GM13977 (cell line): Measurements from ENCODE around the gene RSPO1.

Experiments used
- DNase-seq: peaks from one replicate; pipeline ENCODE4 v3.0.0; 2012; ENCODE audit warnings: low spot score
- CTCF ChIP-seq: IDR thresholded peaks from 2 replicates; pipeline ENCODE4 v1.5.1; 2012; ENCODE audit warnings: mild to moderate bottlenecking, control low read depth; ENCODE audit not compliant: insufficient read depth; ENCODE audit errors: extremely low read depth, missing control alignments
- in situ Hi-C: fragments of 300-500 bp; cut with MboI; formaldehyde crosslinking; loops from one replicate; pipeline ENCODE4 v1.12.0; 2022; ENCODE audit warnings: low sequenced_read_pairs, low pct_unique_long_range_greater_than_20kb, mixed read lengths, inconsistent platforms; ENCODE audit not compliant: unreplicated experiment

RSPO1 gene

GRCh38 chr1:37633938-37634243 is 801 bp downstream of the RSPO1 start:
- TF ChIP-seq CTCF: no peak
- DNase-seq: no peak
- in situ Hi-C loops: no loop called here

GRCh38 chr1:37633040-37633937 is 1.4 kb downstream of the RSPO1 start:
- no peak for TF ChIP-seq CTCF
- no peak for DNase-seq
- in situ Hi-C loops: no loop called here

GRCh38 chr1:37631036-37631435 is 3.7 kb downstream of the RSPO1 start:
- in situ Hi-C loops: no loop called here
- TF ChIP-seq CTCF: no peak
- no peak for DNase-seq

- no peak for DNase-seq
- TF ChIP-seq CTCF: no peak
- in situ Hi-C loops: no loop called here
Observed at GRCh38 chr1:37630426-37631028, 4.2 kb downstream of the RSPO1 start.

GRCh38 chr1:37629726-37630425 is 4.8 kb downstream of the RSPO1 start:
- TF ChIP-seq CTCF: no peak
- in situ Hi-C loops: no loop called here
- no peak for DNase-seq

GRCh38 chr1:37629008-37629407 is 5.7 kb downstream of the RSPO1 start:
- no peak for TF ChIP-seq CTCF
- no peak for DNase-seq
- in situ Hi-C loops: no loop called here
